ENCODE data around the gene RPTOR.

RPTOR gene

GRCh38 chr17:80855196-80855947 is 310.7 kb downstream of the RPTOR start:
- no peak for FAIRE-seq

DNA sequence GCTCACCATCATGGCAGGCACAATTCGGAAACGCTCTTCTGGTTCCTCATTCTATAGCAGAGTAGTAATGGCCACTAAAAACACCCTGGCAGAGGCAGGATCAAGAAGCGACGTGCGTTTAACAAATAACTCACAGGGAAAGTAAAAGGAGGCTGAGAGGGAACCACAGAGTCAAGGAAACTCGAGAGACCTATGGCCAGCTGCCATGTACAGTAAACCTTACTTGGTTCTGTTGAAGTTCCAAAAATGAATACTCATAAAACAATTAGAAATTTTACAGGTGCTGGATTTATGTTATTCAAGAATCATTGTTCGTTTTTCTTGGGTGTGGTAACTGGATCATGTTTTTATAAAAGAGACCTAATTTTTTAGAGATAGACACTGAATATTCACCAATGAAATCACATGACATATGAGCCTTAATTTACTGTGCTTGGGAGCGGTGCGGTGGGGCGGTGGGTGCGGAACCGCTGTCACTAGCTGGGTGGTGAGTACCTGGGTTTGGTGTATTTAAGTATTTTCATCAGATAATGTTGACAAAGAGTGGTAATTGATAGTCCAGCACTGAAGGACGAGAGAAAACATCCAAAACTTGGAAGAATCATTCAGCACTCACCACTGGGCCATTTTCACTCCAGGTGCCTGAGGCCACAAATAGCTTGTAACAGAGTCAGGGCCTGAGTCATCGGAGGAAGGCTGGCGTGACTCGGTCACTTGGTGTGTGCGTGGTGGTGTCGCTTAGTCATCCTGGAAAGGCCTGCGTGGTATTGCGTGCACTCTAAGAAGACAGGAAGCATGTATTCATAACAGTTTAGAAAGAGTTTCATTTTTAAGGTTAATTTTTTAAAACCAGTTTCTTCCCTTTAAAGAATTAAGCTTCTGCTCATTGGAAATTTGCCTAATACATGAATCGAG is 311.6 kb downstream of the RPTOR start:
- no peak for FAIRE-seq

GRCh38 chr17:80856863-80857755 is 312.5 kb downstream of the RPTOR start:
- no peak for FAIRE-seq

GRCh38 chr17:80857756-80858171 is 313.1 kb downstream of the RPTOR start:
- FAIRE-seq = no peak

DNA sequence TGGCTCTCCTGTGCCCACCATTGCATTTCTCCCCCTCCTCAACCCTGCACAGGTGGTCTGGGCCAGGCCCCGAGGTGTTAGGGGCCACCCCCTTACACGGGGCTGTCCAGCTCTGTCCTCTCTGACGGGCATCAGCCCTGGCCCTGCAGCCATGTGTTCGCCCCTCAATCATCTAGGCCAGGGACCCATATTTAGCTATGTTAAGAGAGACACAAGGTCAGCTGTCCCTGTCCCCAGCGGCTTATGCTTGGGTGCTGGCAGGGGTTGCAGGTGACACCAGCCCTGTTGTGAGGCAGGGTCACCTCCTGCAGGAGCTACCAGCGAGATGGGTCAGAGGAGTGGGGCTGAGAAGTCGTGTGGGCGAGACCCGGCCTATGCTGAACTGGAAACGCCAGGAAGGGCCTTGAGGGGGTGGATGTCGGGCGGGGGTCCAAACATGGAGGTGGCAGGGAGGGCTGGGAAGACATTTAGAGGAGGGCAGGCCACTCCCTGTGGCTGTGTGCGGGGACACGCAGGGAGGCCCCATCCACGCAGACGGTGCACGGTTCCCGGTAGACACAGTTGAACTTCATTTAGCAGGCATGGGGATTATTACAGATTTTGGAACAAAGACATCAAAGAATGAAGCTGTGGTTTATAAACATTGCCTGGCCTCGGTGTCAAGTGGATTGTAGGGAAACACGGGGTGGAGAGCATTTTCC is 313.8 kb downstream of the RPTOR start:
- no peak for FAIRE-seq

DNA sequence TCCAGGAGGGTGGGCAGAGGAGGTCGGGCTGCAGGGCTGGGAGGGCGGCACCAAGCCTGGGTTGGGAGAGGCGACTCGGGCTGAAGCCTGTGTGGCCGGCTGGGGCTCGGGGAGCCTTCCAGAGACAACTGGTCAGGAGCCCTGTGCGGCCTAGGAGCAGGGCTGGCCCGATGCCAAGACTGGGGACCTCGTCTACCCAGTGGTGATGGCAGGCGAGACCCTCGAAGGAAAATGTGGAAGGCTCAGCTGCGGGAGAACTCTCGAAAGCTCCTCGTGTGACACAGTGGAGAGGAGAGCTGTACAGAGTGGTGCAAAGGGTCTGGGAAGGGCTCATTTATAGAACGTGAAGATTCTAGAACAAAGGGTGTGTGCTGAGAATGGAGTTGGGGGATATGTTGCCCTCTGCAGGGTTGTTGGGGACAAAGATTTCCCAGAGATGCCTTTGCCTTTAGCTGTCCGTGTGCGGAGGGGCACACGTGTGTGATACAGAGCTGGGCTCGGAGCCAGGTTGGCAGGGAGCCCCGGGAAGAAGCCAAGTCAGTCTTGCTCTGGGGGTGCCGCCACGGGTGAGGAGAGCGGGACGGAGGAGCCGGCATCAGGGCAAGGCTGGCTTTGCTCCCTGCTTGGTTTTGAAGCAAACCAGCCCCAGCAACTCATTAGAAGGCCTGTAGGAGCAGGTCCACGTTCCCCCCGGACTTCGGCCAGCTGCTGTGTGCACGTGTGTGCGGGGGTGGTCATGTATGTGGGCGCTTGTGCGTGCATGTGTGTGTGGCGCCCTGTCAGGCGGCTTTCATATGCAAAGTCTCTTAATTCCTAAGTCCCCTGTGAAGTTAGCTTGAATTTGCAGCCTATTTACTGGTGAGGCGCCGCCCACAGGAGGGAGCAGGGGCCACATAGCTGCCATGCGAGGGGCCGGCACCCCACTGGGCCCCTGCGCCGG is 314.6 kb downstream of the RPTOR start:
- FAIRE-seq = no peak

GRCh38 chr17:80860101-80860671 is 315.5 kb downstream of the RPTOR start:
- no peak for FAIRE-seq

DNA sequence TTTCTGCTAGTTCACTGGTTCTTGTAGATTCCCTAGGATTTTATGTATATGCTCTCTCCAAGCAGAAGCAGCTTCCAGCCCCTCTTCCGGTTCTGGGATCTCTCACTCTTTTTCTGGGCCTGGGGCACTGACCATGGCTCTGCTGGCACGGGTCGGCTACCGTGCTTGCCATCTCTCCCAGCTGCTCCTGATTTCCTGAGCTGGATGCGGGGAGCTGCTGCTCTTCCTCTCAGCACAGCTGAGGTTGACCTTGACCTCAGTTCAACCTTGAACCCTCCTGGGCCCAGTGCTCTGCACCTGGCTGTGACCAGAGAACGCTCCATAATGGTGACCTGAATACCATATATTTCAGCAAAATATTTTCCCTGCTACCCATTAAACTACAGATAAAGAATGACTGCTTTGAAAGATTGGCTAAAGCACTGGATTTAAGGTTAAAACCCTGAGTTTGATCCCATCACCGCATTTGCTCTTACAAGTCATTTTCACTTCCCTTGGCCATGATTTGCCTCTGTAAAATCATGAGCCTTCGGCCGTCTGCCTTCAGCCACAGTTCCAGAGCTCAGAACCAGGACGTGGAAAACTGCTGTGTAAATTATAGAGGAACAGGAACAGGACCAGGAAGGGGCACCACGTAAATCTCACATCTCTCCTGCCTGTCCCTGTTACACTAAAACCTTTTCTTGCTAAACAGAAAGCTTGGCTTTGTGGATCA is 316.2 kb downstream of the RPTOR start:
- FAIRE-seq = no peak

- FAIRE-seq = no peak
These were observed 316.8 kb downstream of the RPTOR start for GRCh38 chr17:80861418-80861815.

DNA sequence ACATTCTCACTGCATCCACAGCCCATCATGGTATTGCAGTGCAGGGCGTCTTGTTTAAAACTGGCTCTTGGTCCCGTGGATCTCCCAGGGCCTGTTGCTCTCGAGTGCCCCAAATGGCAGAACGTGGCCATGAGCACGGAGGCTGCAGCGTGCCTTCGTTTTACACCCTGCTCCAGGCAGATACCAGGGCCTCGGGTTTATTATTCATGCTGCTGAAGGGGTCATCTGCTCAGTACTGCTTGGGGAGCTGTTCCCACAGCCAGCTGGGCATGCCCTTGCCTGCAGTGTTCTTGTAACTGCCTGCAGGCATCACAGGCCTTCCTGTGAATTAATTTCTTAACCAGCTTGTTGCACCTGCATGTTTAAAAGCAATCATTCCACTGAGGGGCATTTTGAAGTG is 317.3 kb downstream of the RPTOR start:
- FAIRE-seq = no peak

DNA sequence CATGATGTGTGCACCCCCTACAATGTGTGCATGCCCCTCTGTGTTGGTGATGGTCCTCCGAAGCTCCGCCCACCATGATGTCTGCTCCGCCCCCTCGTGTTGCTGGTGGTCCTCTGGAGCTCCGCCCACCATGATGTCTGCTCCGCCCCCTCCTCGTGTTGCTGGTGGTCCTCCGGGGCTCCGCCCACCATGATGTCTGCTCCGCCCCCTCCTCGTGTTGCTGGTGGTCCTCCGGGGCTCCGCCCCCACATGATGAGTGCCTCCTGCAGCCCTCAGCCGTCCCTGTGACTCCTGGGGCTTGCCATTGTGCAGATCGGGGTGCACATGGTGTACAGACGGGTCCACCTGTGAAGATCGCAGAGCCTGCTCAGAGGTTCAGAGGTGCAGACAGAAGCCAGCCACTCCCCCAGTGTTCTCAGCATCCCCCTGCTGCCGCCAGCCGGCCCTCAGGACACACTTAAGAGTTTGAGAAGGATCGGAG is 317.9 kb downstream of the RPTOR start:
- no peak for FAIRE-seq

- FAIRE-seq = no peak
These were observed 318.3 kb downstream of the RPTOR start for GRCh38 chr17:80862978-80863377.

DNA sequence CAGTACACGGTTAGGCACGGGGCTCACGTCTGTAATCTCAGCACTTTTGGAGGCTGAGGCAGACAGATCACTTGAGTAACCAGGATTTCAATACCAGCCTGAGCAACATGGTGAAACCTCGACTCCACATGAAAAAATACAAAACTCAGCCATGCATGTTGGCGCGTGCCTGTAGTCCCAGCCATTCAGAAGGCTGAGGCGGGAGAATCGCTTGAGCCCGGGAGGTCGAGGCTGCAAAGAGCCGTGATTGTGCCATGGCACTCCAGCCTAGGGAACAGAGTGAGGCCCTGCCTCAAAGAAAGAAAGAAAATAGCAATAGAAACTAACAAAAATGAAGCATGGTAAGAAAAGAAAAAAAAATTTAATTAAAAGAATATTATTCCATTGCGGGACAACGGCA is 319.0 kb downstream of the RPTOR start:
- no peak for FAIRE-seq

GRCh38 chr17:80864751-80865150 is 320.1 kb downstream of the RPTOR start:
- FAIRE-seq = no peak

DNA sequence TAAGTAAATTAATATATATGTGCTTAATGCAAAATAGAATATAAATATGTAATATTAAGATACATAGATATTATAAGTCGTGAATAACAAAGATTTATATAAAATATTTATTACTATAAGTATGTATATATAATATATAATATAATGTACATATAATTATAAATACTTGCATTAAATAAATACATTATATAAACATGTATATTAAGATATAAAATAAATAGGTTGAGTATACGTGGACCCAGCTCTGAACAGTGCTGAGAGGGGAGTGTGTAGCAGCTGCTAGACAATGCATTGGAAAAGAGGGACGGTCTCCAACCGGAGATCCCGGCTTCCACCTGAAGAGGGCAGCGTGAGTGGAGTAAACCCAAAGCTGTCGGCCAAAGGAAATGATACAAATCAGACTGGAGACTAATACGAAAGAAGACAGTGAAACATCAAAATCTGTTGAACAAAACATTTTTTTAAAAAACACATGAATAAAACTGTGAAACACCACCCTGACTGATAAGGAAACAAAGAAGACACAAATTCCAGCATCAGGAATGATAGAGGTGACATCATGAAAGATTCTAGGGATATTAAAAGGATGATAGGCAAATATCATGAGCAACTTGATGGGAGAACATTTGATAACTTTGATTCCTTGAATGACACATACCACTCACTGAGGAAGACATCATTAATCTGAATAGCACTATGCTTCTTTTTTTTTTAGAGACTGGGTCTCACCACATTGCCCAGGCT is 321.6 kb downstream of the RPTOR start:
- FAIRE-seq = peak; percentile 93

DNA sequence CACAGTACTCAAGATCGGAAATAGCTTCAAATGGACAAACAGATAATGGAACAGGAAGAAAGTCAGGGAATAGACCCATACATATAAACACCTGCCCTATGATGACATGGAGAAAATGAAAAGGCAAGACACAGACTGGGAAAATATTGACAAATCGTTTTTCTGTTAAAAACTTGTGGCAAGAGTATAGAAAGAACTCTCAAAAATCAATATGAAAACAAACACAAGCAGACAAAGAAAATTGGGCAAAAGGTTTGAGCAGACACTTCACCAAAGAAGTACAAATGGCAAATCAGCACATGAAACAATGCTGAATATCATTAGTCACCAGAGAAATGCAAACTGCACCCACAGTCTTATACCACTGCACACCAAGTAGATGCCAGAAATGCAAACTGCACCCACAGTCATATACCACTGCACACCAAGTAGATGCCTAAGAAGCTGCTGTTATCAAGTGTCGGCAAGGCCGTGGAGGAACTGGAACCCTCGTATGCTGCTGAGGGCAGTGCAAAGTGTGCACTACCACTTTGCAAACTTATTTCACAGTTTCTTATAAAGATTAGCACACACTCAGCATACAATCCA is 323.5 kb downstream of the RPTOR start:
- no peak for FAIRE-seq

- FAIRE-seq = no peak
These were observed 325.0 kb downstream of the RPTOR start for GRCh38 chr17:80869481-80870145.

DNA sequence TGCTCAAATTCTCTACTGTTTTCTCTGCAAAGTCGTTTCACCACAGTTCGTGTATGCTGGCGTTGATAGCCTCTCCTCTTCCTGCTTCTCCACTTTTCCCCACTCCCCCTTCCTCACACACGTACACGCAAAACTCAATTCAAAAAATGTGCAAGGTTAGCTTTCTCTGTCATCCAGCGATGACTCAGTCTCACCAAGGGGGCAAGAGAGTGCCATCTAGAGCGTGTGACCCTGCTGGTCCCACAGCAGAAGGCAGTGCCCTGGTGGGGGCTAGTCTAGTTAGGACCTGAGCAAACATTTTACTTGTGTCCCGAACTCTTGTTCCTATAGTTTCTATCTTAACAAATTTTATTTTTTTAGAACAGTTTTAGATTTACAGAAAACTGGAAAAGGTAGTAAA is 325.8 kb downstream of the RPTOR start:
- no peak for FAIRE-seq

Data from endometrium (tissue), 2 donors.